ENCODE results near the gene DPF1.

The DPF1 gene

DNA sequence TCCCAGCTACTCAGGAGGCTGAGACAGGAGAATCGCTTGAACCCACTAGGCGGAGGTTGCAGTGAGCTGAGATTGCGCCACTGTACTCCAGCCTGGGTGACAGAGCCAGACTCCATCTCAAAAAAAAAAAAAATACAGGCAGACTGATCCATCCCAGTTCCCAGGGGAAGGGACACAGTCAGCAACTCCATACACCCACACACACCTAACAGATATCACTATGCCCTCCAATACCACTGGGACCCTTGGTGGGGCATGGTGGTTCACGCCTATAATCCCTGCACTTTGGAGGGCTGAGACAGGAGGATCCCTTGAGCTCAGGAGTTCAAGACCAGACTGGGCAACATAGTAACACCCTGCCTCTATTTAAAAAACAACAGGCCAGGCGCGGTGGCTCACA is 2.6 kb downstream of the DPF1 start:
- peaks cover 24% of the 10 kb centered on the region for H3K27me3 ChIP-seq (replicated peaks; ENCODE audit: insufficient read depth, low read length)
- no peaks in the 10 kb centered on the region for H3K9me2 ChIP-seq (replicated peaks; ENCODE audit: insufficient read depth, low read length)
- H3K9me3 ChIP-seq (replicated peaks; ENCODE audit: insufficient read depth, low read length), result no peaks in the 10 kb centered on the region
- 0 out of 2 replicates have a peak, but pooled peaks cover 3% of the 10 kb centered on the region for H3K4me1 ChIP-seq (ENCODE audit: low read length)
- no peaks in the 10 kb centered on the region for H3K79me2 ChIP-seq (ENCODE audit: low read length)
- H3K4me2 ChIP-seq (ENCODE audit: low read depth, low read length), result no peak overlapping the region
- H3K36me3 ChIP-seq (replicated peaks; ENCODE audit: insufficient read depth, low read length), result no peaks in the 10 kb centered on the region
- H3K27ac ChIP-seq (ENCODE audit: low read length), result no peak overlapping the region
- no peak overlapping the region for H3K4me3 ChIP-seq (ENCODE audit: low read length)
- DNase-seq, result no peak
- TF ChIP-seq EZH2phosphoT487 (IDR thresholded peaks at IDR 0.05; ENCODE audit: low read length) (no peak), EZH2 (optimal IDR thresholded peaks at IDR 0.05; ENCODE audit: low read depth, low read length) (no peak), CTCF (IDR thresholded peaks at IDR 0.05; ENCODE audit: low read length) (no peak)
- no peak overlapping the region for H2AFZ ChIP-seq (ENCODE audit: low read length)
- H3F3A ChIP-seq (ENCODE audit: insufficient read depth, low read length), result no peaks in the 10 kb centered on the region
- no peak overlapping the region for H3K9ac ChIP-seq (ENCODE audit: low read length)
- no peaks in the 10 kb centered on the region for H4K20me1 ChIP-seq (ENCODE audit: insufficient read depth, low read length)

DNA sequence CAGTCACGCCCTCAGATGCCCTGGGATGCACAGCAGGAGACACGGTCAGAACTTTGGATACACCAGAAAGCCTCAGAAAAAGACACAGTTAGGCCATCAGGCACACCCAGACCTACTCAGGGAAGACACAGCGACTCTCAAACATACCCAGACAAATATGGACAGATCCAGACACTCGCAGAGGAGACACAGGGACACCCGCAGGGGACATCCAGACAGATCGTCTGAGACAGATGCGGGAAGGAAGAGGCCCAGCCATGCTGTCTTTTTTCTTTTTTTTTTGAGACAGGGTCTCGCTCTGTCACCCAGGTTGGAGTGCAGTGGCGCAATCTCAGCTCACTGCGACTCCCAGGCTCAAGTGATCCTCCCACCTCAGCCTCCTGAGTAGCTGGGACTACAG is 4.8 kb downstream of the DPF1 start:
- no peak overlapping the region for H2AFZ ChIP-seq (ENCODE audit: low read length)
- H3F3A ChIP-seq (ENCODE audit: insufficient read depth, low read length), result peaks cover 4% of the 10 kb centered on the region; the same call in 1 of the 2 replicates
- H3K79me2 ChIP-seq (ENCODE audit: low read length), result no peaks in the 10 kb centered on the region
- no peak for TF ChIP-seq EZH2phosphoT487 (IDR thresholded peaks at IDR 0.05; ENCODE audit: low read length)
- TF ChIP-seq CTCF (IDR thresholded peaks at IDR 0.05; ENCODE audit: low read length), result no peak
- no peak for TF ChIP-seq EZH2 (optimal IDR thresholded peaks at IDR 0.05; ENCODE audit: low read depth, low read length)
- H3K4me1 ChIP-seq (ENCODE audit: low read length), result peaks cover 8% of the 10 kb centered on the region; the same call in 1 of the 2 replicates
- H3K27ac ChIP-seq (ENCODE audit: low read length), result no peak overlapping the region
- H3K4me3 ChIP-seq (ENCODE audit: low read length), result no peak overlapping the region
- H3K9me2 ChIP-seq (replicated peaks; ENCODE audit: insufficient read depth, low read length), result no peaks in the 10 kb centered on the region
- no peak overlapping the region for H3K9ac ChIP-seq (ENCODE audit: low read length)
- no peaks in the 10 kb centered on the region for H4K20me1 ChIP-seq (ENCODE audit: insufficient read depth, low read length)
- H3K9me3 ChIP-seq (replicated peaks; ENCODE audit: insufficient read depth, low read length), result no peaks in the 10 kb centered on the region
- H3K4me2 ChIP-seq (ENCODE audit: low read depth, low read length), result no peak overlapping the region
- no peak for DNase-seq
- peaks cover 25% of the 10 kb centered on the region for H3K27me3 ChIP-seq (replicated peaks; ENCODE audit: insufficient read depth, low read length)
- no peaks in the 10 kb centered on the region for H3K36me3 ChIP-seq (replicated peaks; ENCODE audit: insufficient read depth, low read length)

- peaks cover 6% of the 10 kb centered on the region; the same call in 1 of the 2 replicates for H3F3A ChIP-seq (ENCODE audit: insufficient read depth, low read length)
- H3K9me2 ChIP-seq (replicated peaks; ENCODE audit: insufficient read depth, low read length), result no peaks in the 10 kb centered on the region
- no peak overlapping the region for H3K27ac ChIP-seq (ENCODE audit: low read length)
- H3K9ac ChIP-seq (ENCODE audit: low read length), result no peak overlapping the region
- TF ChIP-seq EZH2phosphoT487 (IDR thresholded peaks at IDR 0.05; ENCODE audit: low read length), result no peak
- no peak for TF ChIP-seq EZH2 (optimal IDR thresholded peaks at IDR 0.05; ENCODE audit: low read depth, low read length)
- TF ChIP-seq CTCF (IDR thresholded peaks at IDR 0.05; ENCODE audit: low read length), result no peak
- no peaks in the 10 kb centered on the region for H4K20me1 ChIP-seq (ENCODE audit: insufficient read depth, low read length)
- H3K4me1 ChIP-seq (ENCODE audit: low read length), result peaks cover 14% of the 10 kb centered on the region; the same call in 1 of the 2 replicates
- H3K4me2 ChIP-seq (ENCODE audit: low read depth, low read length), result no peak overlapping the region
- no peaks in the 10 kb centered on the region for H3K79me2 ChIP-seq (ENCODE audit: low read length)
- peaks cover 20% of the 10 kb centered on the region for H3K27me3 ChIP-seq (replicated peaks; ENCODE audit: insufficient read depth, low read length)
- DNase-seq, result no peak
- no peak overlapping the region for H2AFZ ChIP-seq (ENCODE audit: low read length)
- H3K4me3 ChIP-seq (ENCODE audit: low read length), result no peak overlapping the region
- no peaks in the 10 kb centered on the region for H3K36me3 ChIP-seq (replicated peaks; ENCODE audit: insufficient read depth, low read length)
- no peaks in the 10 kb centered on the region for H3K9me3 ChIP-seq (replicated peaks; ENCODE audit: insufficient read depth, low read length)
These were observed 5.8 kb downstream of the DPF1 start for GRCh38 chr19:38218204-38218603.
